Right ventricle myocardium superior (tissue), 1 donor: Measurements from ENCODE around the gene HSPB7. TPM values are rescaled to one million over a fixed set of nuclear protein-coding genes. Genes with fewer than 3 reads are reported as not detected.

ENCODE experiments used
- ATAC-seq: fragments of 200-7000 bp; cut with Tn5 transposase; one replicate; pipeline ENCODE4 v1.9.1; 2020; ENCODE audit warnings: mild to moderate bottlenecking; ENCODE audit not compliant: poor library complexity
- DNase-seq: peaks from one replicate; pipeline ENCODE4 v3.0.0-alpha.2; 2020
- intact Hi-C: fragments of 100-400 bp; cut with DNase I; formaldehyde crosslinking; loops from one replicate; pipeline ENCODE4 v1.11.2; 2022
- total RNA-seq: library from RNA; stranded (reverse); fragmentation: NEBNext Ultra II Directional; extraction: Animal tissue kit (Norgen Biotek cat#: 25700); gene quantifications from one replicate; pipeline ENCODE4 v1.2.1, GENCODE V29; 2021
- donor health status: DM: no; HTN: yes; CAD: no; lungs with severe emphysema.

Gene HSPB7
- total RNA-seq, 1 donor from 2014 or later: 3,577 TPM

DNA sequence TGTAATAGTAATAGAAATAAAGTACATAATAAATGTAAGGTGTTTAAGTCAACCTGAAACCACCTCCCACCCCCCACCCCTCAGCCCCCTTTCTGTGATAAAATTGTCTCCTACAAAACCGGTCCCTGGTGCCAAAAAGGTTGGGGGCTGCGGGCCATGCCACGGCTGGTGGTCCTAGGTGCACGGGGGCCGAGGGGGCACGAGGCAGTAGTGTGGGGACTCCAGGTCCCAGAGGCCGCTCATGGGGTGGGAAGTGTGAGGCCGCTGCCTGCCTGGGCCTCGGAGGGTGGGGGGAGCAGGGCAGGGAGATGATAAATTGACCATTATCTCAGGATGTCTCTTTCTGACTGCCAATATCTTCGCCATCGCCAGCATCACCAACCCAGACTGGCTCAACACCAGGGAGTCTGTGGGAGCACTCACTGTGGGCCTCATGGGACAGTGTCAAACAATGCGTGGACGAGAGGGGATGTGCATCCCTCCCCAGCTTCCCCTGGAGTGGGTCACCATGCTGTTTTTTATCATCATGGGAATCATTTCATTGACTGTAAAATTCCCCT, 48.4 kb downstream of the HSPB7 start:
- intact Hi-C loops: no loop called here
- ATAC-seq (no peak), DNase-seq (no peak)

GRCh38 chr1:15968172-15968571, 49.7 kb downstream of the HSPB7 start:
- DNase-seq (no peak), ATAC-seq (no peak)
- intact Hi-C loops: no loop called here

- intact Hi-C loops: no loop called here
- no peak for ATAC-seq
- no peak for DNase-seq
Measured at GRCh38 chr1:15966956-15967344, 50.9 kb downstream of the HSPB7 start.

DNA sequence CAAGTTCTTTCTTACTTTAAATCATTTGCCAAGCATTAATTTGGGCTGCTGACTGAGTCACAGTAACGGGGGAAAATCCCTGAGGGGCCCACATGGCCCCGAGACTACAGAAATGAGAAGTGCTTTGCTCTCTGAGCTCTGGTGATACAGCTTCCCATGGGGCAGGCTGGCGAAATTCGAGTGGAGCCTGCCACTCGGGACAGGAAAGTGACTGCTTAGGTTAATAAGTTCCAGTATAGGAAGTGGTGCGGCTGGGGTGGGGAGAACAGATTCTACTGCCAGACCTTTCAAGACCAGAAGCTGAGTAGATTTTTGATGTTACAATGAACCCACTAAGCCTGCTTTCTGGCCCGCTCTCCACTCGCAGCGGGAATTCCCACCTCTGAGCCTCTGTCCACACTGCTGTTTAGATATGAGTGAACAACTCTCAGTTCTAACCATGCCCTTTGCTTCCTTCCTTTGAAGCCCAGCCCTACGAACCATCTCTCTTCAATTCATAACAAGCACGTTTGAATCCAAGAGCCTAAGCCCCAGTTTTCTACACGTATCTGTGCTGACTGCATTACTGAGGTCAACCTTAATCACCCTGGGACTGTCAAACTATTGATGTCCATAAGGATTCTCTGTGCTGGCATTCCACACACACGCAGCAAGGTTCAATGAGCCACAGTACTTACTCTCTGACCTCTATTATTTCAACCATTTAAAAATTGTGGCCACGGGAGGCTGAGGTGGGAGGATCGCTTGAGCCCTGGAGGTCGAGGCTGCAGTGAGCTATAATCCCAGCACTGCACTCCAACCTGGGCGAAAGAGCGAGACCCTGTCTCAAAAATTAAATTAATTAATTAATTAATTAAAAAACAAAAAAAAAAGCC, 51.5 kb downstream of the HSPB7 start:
- ATAC-seq (peak; percentile 19), DNase-seq (no peak)
- intact Hi-C loops: no loop called here

- intact Hi-C loops: no loop called here
- no peak for DNase-seq
- ATAC-seq: peak; percentile 38
Measured at GRCh38 chr1:15965228-15965767, 52.5 kb downstream of the HSPB7 start.

Other genes starting within 250 kb of the HSPB7 start
- gene UQCRHL, start 210.4 kb downstream of the HSPB7 start, total RNA-seq: 6.1 TPM
- gene SPEN, start 170.3 kb downstream of the HSPB7 start, total RNA-seq: 20.3 TPM
- gene ZBTB17, start 41.9 kb downstream of the HSPB7 start, total RNA-seq: 21.2 TPM
- 0.59 TPM for gene SRARP, start 13.8 kb downstream of the HSPB7 start, total RNA-seq
- 0.35 TPM for gene CLCNKA, start 4.0 kb upstream of the HSPB7 start, total RNA-seq
- gene CLCNKB, start 25.7 kb upstream of the HSPB7 start, total RNA-seq: 2.5 TPM
- gene FAM131C, start 55.6 kb upstream of the HSPB7 start, total RNA-seq: 4.5 TPM
- 7.3 TPM for gene EPHA2, start 138.0 kb upstream of the HSPB7 start, total RNA-seq
- 1.8 TPM for gene ARHGEF19, start 194.6 kb upstream of the HSPB7 start, total RNA-seq
- gene CPLANE2, start 219.1 kb upstream of the HSPB7 start, total RNA-seq: 10.1 TPM